Measurements from ENCODE around the gene USP54.

DNA sequence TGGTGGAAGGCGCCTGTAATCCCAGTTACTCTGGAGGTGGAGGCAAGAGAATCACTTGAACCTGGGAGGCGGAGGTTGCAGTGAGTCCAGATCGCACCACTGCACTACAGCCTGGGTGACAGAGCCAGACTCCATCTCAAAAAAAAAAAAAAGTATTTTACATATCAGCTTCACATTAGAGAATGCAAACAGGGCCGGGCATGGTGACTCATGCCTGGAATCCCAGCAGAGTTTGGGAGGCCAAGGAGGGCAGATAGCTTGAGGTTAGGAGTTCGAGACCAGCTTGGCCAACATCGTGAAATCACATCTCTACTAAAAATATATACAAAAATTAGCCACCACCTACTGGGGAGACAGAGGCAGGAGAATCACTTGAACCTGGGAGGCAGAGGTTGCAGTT lies 31.6 kb downstream of the USP54 start:
- no peak for TF ChIP-seq GATA2 (IDR thresholded peaks at IDR 0.05; ENCODE audit: low read depth, low read length)
- no peak for TF ChIP-seq GATA3 (IDR thresholded peaks at IDR 0.05; ENCODE audit: low read depth, low read length)
